Measurements from ENCODE around the gene PHACTR2.

GRCh38 chr6:143740213-143740612 is 62.4 kb downstream of the PHACTR2 start:
- no peak for TF ChIP-seq CTCF (IDR thresholded peaks at IDR 0.05)
- TF ChIP-seq POLR2A (IDR thresholded peaks at IDR 0.05), result no peak
- TF ChIP-seq EP300 (IDR thresholded peaks at IDR 0.05), result no peak
- no peak for TF ChIP-seq POLR2AphosphoS5 (IDR thresholded peaks at IDR 0.05)
